Measurements from ENCODE around the gene HMGCLL1.

HMGCLL1 gene

DNA sequence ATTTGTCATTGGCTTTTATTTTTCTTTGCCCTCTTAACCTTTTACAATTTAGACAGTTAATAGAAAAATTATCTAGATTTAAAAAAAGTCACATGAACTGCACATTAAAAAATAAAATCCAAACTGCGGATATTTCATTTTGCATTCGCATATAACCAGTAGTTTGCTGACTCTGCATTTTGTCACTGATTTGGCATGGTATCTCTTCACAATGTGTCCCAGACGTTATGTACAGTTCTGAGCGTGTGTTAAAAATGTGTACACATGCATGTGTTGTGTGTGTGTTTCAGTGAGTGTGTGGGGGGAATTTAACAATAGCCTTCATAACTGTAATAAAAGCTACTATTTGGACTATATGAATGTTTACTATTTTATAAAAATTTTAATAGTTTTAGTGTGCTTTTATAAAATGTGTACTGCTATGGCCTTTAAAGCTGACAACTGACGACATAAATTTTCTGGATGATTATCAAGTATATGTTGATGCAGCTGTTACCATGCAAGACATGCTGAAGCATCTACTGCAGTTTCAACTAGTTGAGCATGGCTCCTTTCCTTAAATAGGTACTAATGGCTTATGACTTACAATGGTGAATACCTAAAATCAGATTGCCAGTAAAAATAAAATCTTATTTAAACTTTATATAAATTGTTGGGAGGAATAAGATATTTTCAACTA lies 67.7 kb downstream of the HMGCLL1 start:
- TF ChIP-seq, protein P1, sequence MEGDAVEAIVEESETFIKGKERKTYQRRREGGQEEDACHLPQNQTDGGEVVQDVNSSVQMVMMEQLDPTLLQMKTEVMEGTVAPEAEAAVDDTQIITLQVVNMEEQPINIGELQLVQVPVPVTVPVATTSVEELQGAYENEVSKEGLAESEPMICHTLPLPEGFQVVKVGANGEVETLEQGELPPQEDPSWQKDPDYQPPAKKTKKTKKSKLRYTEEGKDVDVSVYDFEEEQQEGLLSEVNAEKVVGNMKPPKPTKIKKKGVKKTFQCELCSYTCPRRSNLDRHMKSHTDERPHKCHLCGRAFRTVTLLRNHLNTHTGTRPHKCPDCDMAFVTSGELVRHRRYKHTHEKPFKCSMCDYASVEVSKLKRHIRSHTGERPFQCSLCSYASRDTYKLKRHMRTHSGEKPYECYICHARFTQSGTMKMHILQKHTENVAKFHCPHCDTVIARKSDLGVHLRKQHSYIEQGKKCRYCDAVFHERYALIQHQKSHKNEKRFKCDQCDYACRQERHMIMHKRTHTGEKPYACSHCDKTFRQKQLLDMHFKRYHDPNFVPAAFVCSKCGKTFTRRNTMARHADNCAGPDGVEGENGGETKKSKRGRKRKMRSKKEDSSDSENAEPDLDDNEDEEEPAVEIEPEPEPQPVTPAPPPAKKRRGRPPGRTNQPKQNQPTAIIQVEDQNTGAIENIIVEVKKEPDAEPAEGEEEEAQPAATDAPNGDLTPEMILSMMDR (IDR thresholded peaks at IDR 0.05) = no peak

DNA sequence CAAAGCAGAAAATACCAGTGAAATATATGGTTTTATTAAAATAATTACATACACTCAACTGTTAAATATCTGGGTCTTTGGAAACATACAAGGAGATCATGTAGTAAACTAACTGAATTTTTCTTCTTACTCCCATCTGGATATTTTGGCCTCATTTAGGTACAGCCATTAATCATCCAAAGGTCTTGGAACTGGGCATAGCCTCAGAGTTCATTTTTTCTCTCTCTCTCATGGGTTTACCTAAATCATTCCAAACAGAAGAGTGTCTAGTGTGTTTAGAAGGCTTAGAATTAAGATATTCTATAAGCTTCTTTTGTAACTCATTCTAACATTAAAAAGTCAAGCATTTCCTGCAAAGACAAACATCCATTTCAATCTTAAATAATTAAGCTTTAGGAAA lies 79.4 kb downstream of the HMGCLL1 start:
- TF ChIP-seq, protein P1 (IDR thresholded peaks at IDR 0.05) = no peak

DNA sequence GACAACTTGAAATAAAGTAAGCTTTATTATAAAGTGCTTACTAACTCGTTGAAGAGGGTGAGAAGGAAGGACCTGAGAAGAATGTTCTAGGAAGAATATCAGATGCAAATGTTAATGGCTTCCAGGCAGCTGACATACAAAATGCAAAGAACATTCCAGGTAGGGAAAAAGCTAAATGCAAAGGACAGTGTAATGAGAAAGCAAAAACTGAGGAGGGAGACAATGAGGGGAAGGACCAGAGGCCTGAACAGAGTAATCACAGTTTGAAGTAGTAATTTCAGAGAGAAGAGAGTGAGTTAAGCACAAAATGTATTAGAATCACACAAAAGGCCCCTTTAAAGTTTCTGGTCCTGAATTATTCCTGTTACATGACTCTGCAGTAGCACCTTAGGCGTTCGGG lies 81.3 kb downstream of the HMGCLL1 start:
- TF ChIP-seq, protein P1 (IDR thresholded peaks at IDR 0.05) = no peak

DNA sequence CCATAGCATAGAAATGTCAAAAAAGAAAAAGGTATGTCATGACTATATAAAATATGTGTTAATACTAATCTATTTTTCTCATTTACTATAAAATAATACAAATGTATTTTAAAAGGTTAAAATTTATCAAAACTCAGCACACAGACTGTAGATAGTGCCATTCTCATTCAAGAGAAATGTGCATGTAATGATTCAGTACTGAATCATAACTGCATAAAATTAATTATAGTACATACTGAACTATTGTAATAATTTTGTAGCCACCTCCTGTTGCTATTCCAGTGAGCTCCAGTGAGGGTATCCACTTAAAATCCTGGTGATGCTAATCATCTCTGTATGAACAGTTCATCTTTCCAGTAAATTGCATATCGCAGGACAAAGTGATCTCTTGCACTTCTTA lies 82.8 kb downstream of the HMGCLL1 start:
- TF ChIP-seq, protein P1 (IDR thresholded peaks at IDR 0.05) = no peak

DNA sequence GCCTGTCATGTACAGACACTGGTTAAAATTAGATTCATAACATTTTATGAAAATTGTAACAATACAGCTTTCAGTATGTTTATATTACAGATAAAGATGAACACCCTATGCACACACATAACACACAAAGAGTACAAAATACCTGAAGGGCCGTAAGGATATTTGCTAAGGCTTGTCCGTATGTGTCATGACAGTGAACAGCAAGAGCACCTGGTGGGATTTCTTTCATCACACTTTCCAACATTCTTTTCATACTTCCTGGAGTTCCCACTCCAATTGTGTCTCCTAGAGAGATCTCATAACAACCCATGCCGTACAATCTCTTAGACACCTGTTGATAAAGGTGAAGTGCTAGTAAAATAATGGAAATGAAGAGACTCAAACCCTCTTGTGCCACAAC lies 83.7 kb downstream of the HMGCLL1 start:
- TF ChIP-seq, protein P1 (IDR thresholded peaks at IDR 0.05) = no peak

DNA sequence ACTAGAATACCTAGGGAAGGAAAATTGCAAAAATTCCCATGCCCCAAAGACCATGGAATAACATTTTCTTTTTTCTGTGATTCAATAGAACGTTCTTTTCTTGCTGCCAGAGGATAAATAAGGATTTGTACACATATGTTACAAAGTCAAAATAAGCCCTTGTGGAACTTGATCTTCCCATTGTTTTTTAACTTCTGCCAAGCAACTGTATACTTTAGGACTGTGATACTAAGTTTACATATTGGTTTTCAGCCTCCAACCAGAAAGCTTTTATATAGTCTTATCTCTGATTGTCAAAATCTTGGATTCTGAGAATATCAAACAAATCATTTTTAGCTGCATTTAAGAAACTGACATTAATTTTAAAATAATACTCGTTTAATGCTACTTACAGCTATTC lies 84.6 kb downstream of the HMGCLL1 start:
- TF ChIP-seq, protein P1 (IDR thresholded peaks at IDR 0.05) = no peak

DNA sequence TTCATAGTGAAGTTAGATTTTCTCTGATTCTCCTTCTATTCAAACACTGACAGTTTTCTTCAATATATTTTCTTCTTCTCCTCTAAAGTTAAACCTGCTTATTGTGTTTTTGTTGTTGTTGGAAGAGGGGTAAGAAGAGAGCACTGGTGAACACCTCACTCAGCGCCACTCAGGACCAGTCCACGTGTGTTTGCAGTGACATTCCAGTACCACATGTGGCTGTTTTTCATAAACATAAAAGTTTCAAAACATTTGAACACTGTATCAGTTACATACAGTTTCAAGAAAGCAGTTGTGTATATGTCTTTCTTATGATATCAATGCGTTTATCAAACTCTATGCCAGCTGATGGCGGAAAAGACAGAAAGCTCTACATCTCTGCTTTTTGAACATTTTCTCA lies 86.7 kb downstream of the HMGCLL1 start:
- TF ChIP-seq, protein P1 (IDR thresholded peaks at IDR 0.05) = no peak

DNA sequence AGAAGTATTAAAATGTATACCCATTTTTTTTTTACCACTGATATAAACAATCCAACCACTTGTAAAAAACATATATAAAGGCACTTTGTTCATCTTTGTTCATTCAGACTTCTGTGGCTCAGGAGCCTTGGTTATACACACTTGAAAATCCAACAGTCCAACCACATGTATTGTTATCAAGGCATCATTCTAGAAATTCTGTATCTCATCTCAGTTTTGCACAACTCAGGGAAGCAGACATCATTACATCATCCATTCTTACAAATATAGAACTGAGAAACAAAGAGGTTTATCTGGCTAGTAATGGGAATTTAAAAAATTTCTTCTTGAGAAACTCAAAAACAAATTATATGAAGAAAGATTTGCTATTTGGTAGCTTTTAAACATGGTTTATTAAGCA lies 88.1 kb downstream of the HMGCLL1 start:
- TF ChIP-seq, protein P1 (IDR thresholded peaks at IDR 0.05) = no peak
